GM19035 (cell line): Measurements from ENCODE around the gene FAM222A.

Experiments used
- ATAC-seq: cut with Tn5 transposase; IDR thresholded peaks from one replicate; pipeline ENCODE4 v1.9.1; 2021; ENCODE audit not compliant: unreplicated experiment

The FAM222A gene

GRCh38 chr12:109736552-109737108 is 23.0 kb downstream of the FAM222A start:
- ATAC-seq: no peak

DNA sequence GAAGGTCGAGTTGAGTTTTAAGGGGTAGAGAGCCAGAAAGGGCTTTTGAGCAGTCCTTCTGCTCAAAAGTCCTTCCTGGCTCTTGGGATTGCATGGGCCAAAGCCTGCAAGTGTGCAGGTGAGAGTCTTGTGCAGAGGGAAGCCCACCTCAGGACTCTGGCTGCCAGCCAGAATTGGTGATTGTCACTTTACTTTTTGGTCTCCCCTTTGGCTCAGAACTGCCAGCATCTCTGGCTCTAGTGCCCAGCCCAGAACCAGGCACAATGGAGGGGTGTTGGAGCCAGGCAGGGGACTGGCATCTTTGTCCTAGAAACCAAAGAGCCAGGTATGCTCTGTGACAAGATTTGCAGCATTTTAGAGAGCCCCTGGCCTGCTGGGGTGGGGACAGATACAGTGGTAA is 23.5 kb downstream of the FAM222A start:
- ATAC-seq: no peak

DNA sequence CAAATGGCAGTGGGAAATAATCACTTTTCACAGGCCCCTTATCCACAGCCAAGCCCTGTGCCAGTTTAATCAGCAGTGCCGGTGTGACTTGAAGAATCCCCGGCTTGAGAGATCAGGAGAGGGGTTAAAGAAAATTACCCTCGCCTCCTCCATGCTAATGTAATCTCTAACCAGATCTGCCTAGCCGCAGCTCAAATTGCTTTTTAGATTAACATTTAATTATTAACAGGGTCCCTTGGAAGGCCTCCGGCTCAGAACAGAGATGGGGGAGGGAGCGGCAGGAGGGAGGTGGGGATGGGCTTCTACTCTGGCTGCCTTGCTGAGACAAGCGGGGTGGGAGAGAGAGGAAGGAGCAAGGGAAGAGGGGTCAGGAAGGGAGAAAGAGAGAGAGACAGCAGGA is 24.0 kb downstream of the FAM222A start:
- no peak for ATAC-seq

- ATAC-seq: no peak
Measured at GRCh38 chr12:109738209-109738608, 24.6 kb downstream of the FAM222A start.

DNA sequence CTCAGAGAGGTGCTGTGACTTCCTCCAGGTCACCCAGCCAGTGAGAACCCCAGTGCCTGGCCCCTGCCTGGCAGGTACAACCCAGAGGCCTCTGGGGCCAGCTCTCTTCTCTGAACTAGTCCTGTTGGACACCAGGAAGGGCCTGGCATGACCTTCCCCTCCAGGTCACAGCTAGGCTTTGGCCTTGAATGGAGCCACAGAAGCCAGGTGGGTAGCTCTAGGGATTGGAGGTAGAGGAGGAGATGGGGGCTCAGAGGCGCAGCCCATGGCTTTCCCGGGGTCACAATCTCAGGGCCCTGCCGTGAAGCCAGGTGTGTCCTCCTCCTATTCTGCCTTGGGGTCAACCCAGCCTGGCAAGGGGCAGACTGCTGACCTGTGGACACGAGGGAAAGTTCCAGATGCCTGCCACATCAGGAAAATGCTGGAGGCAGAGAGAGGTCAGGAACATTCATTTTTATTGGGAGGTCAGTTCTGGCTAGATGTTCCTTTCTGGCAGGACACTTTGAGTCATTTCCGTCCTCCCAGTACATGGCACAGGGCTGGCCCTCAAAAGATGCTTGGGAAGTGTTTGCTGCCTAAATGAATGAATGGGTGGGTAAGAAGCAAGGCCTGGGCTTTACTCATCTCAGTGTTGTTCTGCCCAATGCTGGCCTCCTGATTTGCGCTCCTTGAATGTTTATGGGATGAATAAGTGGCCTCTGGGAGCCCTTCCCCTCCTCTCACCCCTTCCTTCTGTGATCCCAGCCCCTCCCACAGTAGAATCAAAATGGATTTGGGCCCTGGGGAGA is 25.4 kb downstream of the FAM222A start:
- ATAC-seq: no peak

DNA sequence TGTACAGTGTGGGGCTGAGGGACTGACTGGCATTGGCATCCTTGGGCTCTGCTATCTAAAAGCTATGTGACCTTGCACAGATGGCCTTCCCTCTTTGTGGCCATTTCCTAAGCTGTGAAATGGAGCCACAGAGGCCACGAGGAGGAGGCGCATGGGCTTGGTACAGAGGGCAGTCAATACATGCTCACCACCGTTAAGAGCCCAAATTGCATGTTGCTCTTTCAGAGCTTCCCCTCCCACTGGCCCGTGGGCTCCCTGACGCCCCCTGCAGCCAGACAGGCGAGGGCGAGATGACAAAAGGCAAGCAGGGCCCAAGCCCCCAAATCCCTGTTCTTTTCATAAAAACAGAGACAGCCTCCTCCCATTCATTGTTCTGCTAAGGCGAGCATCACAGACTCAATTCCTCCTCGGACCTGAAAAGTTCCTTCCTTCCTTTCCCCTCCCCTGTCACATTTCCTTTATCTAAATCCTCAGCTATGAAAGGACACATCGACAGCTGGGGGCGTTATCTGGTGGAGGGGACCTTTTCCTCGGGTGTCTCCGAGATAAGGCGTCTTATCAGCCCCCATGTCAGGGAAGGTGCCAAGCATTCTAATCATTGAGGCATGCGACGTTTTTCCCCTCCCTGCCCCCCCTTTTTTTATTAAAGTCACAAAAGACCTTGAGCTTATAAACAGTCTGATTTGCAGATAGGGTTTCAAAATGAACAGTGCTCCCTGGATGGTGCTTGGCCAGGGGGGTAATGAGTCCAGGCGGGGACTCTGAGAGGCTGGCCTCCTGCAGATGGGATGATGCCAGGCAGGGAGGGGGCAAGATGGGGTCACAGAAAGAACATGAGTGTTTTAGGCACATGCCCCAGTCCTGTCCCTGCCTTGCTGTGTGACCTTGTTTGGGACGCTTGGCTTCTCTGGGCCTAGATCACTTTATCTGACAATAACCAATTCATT is 26.4 kb downstream of the FAM222A start:
- no peak for ATAC-seq

GRCh38 chr12:109740694-109741245 is 27.1 kb downstream of the FAM222A start:
- no peak for ATAC-seq

DNA sequence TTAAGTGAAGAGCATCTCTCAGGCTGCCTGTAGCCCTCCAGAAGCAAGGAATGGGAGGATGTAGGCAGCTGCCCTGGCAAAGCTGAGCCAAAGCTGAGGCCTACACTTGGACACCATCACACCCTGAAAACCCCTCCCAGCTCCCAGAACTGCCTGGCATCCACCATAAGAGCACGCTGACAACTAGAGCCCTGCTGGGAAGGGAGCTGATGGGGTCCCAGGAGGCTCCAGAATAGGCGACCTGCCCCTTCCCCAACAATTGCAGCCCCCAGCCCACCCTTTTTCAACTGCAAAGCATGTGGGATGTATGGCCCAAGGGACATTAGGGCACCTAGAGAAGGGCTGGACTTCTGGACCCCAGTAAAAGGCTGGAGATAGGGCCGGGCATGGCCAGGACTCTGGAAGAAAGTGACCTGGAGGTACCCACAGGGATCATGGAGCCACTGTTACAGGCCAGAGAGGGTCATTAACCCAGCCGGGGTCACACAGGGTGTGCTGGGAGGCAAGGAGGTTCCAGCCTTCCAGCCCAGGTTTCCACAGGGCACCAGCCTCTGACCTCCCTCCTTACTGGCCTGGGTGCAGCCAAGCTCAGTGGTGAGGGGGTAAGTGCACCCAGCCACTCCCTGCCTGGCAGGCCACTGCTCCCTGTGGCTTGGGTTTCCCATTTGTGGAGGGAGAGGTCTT is 27.8 kb downstream of the FAM222A start:
- ATAC-seq: no peak

GRCh38 chr12:109741970-109742703 is 28.5 kb downstream of the FAM222A start:
- ATAC-seq: no peak

DNA sequence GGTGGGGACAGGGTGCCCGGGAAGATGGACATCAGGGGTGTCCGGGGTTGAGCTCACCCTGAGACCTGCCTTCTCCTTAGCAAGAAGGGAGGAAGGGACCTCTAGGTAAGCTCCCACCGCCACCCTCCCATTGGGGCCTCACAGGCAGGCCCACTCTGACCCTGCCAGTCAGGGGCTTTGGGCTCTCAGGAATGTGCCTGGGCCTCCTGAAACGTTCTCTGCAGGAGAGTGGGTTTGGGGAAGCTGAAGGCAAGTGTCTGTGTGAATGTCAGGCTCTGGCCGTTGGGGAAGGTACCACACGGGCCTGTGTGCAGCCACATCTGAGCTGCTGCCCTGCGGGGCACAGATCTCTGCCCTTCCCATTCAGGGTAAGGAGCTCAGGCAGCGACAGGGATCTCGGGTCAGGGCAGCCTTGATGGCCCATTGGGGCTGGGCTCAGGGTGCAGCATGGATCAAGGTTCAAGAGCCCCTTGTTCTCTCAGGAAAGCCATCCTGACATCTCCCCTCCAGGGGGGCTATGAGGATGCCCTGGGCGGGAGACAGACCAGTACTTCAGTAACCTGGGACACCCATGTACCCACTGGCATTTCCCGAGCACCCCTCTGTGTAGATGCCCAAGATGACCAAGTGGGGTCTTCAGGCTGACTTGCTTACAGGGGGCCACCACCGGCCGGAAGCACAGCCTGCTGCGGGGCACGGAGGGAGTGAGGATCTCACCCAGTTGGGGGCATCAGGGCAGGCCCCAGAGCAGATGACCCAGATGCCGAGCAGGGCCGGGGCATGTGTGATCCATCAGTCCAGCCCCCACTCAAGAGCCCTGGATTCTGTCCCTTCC is 29.7 kb downstream of the FAM222A start:
- ATAC-seq: no peak

DNA sequence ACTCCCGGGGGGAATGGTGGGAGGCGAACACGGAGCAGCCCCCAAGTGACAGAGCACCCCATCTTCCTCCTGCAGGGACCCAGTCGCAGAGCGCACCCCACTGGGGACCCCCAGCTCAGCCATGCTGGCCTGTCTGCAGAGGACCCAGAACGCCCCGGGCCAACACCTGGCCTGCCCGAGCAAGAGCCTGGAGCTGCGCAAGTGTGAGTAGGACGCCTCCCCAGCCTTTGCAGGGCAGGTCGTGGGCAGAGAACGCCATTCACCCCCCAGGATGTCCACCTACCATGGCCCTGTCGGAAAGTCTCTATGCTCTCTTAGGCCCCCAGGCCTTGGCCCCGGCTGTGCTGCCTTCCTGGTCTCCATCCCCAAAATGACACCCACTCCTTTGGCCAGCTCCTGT is 30.4 kb downstream of the FAM222A start:
- no peak for ATAC-seq

- no peak for ATAC-seq
Measured at GRCh38 chr12:109744986-109745942, 31.6 kb downstream of the FAM222A start.

DNA sequence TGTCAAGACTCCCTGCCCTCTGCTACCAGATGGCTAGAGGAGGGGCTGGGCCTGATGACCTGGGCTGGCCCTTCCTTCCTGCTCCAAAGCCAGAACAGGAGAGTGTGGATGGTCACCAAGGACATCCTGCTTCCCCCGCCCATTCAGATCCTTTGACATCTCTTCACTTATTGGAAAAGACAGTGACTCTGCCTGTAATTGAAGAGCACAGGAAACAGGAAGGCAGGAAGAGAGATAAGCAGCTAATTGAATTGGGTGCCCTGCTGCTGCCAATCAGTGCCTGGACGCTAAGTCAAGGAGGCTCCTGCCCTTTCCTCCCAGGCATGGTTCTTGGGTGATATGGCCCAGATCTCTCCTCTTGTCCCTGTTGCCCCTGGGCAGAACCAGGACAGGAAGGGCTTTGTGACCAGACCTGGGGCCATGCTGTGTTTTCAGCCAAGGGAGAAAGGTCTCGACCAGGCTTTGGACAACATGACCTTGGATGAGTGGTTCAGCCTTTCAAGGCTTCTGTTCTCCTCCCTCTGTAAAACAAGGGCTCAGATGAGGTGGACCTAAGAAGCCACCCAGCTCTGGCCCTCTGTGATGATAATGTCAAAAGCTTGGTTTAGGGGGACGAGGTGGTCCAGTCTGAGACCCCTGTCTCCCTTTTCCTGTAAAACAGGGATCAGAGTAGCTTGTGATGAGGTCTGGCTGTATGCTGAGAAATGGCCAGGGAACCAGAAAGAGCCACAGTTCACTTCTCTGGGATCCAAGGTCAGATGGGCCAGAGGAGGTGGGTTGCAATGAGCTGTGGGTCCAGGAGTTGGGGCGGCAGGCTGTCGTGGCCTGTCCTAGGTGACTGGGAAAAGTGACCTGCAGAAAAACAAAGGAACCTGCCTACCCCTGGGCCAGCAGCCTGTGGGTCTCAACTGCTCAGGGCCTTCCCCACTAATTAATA is 38.8 kb downstream of the FAM222A start:
- no peak for ATAC-seq

DNA sequence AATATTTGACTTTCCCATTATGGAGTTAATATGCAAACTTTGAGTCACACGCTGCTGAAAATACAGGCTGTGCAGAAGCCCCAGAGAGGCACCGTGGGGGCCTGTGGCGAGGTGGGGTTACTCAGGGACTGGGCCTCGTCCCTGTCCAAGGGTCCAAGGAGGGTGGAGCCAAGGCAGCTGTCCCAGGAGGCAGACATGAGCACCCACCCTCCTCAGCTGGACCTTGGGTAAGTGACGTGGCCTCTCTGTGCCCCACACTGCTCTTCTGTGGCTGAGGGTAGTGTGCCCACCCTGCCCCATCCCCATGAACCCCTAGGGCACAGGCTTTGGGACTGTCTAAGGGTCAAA is 39.4 kb downstream of the FAM222A start:
- no peak for ATAC-seq

DNA sequence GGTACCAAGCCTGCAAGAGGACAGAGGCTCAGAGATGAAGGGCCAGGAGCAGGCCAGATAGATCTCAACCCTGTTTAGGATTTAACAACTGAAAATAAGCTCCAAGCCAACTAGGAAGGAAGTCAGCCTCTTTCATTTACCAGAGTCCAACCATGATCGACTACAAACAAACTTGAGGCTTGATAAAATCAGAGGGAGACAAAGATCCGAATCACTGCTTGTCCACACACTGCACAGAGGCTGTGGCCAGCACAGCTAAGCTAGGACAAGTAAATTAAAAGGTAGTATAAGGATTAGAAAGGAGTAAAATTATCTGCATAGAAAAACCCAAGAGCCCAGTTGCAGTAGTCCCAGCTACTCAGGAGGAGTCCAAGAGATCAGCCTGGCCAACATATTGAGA is 40.3 kb downstream of the FAM222A start:
- ATAC-seq: no peak

- no peak for ATAC-seq
Measured at GRCh38 chr12:109756457-109756856, 42.8 kb downstream of the FAM222A start.

DNA sequence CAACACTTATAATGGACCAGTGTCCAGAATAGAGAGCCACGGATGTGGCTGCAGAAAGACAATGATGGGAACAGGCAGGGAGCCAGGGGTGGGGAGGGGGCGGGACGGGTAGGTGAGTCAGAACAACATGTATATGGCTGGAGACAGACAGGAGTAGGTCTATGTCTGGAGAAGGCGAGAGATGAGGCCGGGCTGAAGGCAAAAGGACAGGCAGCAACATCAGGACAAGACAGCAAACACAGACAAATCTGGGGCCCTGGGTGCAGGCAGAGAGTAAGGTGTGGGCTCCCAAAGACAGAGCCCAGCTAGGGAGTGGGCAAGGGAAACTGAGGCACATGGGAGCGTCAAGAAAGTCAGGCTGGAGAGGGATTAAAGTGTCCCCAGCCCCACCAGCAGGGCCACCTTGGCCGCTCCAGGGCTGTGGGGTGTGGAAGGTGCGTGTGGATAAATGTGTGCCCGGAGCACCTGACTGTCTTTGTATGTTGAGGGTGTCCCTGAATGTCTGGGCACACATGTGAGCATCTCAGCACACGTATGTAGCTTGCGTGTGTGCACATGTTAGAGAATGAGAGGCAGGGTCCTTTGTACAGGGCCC is 44.1 kb downstream of the FAM222A start:
- ATAC-seq: no peak
